ENCODE data around the gene DDN.
A peak's percentile ranks its signal among the peaks of the same experiment; 100 is the strongest.

The DDN gene

GRCh38 chr12:49013428-49013827 is 14.3 kb upstream of the DDN start:
- DNase-seq (ENCODE audit: low spot score), result no peak

GRCh38 chr12:49012739-49013138 is 13.6 kb upstream of the DDN start:
- no peak for DNase-seq (ENCODE audit: low spot score)

GRCh38 chr12:49010092-49010668 is 11.0 kb upstream of the DDN start:
- DNase-seq (ENCODE audit: low spot score), result no peak

GRCh38 chr12:49008943-49009342 is 9.8 kb upstream of the DDN start:
- DNase-seq (ENCODE audit: low spot score), result no peak

GRCh38 chr12:49000346-49000745 is 1.2 kb upstream of the DDN start:
- DNase-seq (ENCODE audit: low spot score), result no peak

- DNase-seq (ENCODE audit: low spot score), result no peak
These were observed 450 bp downstream of the DDN start for GRCh38 chr12:48998497-48999353.

GRCh38 chr12:48997719-48998496 is 1.3 kb downstream of the DDN start:
- DNase-seq (ENCODE audit: low spot score), result peak; percentile 63

- DNase-seq (ENCODE audit: low spot score), result peak; percentile 81
These were observed 2.1 kb downstream of the DDN start for GRCh38 chr12:48996794-48997718.

GRCh38 chr12:48995086-48995879 is 3.9 kb downstream of the DDN start:
- peak; percentile 97 for DNase-seq (ENCODE audit: low spot score)

GRCh38 chr12:48994224-48995085 is 4.7 kb downstream of the DDN start:
- no peak for DNase-seq (ENCODE audit: low spot score)

- no peak for DNase-seq (ENCODE audit: low spot score)
These were observed 5.4 kb downstream of the DDN start for GRCh38 chr12:48993787-48994186.

GRCh38 chr12:48991247-48992050 is 7.7 kb downstream of the DDN start:
- DNase-seq (ENCODE audit: low spot score), result no peak

GRCh38 chr12:48990552-48990951 is 8.6 kb downstream of the DDN start:
- no peak for DNase-seq (ENCODE audit: low spot score)

GRCh38 chr12:48988030-48988649 is 11.0 kb downstream of the DDN start:
- peak; percentile 75 for DNase-seq (ENCODE audit: low spot score)

GRCh38 chr12:48986720-48987291 is 12.4 kb downstream of the DDN start:
- no peak for DNase-seq (ENCODE audit: low spot score)

- no peak for DNase-seq (ENCODE audit: low spot score)
These were observed 13.3 kb downstream of the DDN start for GRCh38 chr12:48985901-48986300.

GRCh38 chr12:48985475-48985897 is 13.7 kb downstream of the DDN start:
- no peak for DNase-seq (ENCODE audit: low spot score)

- DNase-seq (ENCODE audit: low spot score), result no peak
These were observed 16.6 kb downstream of the DDN start for GRCh38 chr12:48982397-48983080.

Data from AG08395 (cell line).